Osteoblast (primary cell): Measurements from ENCODE around the gene KLC1. TPM values are rescaled to one million over a fixed set of nuclear protein-coding genes. Genes with fewer than 3 reads are reported as not detected.

Experiments
- DNase-seq: peaks from one replicate; pipeline ENCODE4 v3.0.0; 2011; ENCODE audit warnings: low spot score, mixed read lengths; ENCODE audit not compliant: insufficient read length; ENCODE audit errors: missing footprints
- H2AFZ ChIP-seq: 2 replicates; pipeline ENCODE4 v1.6.0; 2011; ENCODE audit warnings: mild to moderate bottlenecking, low read length
- H3K27ac ChIP-seq: 2 replicates; pipeline ENCODE4 v1.5.1; 2011; ENCODE audit warnings: mild to moderate bottlenecking, low read depth, low read length, moderate library complexity
- H3K27me3 ChIP-seq: 2 replicates; pipeline ENCODE4 v1.6.0; 2012; ENCODE audit warnings: mild to moderate bottlenecking, control low read depth, inconsistent platforms, low read length, moderate library complexity; ENCODE audit not compliant: insufficient read depth
- H3K36me3 ChIP-seq: 2 replicates; pipeline ENCODE4 v1.5.1; 2011; ENCODE audit warnings: mild to moderate bottlenecking, low read length, control low read depth, moderate library complexity; ENCODE audit not compliant: insufficient read depth
- H3K4me1 ChIP-seq: 2 replicates; pipeline ENCODE4 v1.5.1; 2011; ENCODE audit warnings: mild to moderate bottlenecking, low read length, control low read depth, moderate library complexity; ENCODE audit not compliant: insufficient read depth
- H3K4me2 ChIP-seq: 2 replicates; pipeline ENCODE4 v1.6.0; 2011; ENCODE audit warnings: mild to moderate bottlenecking, low read length; ENCODE audit not compliant: insufficient read depth
- H3K4me3 ChIP-seq: fragments of 200-600 bp; sonication (generic); 3 replicates; pipeline ENCODE4 v1.5.1; 2012; ENCODE audit warnings: mild to moderate bottlenecking, low read length, inconsistent platforms; ENCODE audit not compliant: insufficient read depth
- H3K79me2 ChIP-seq: 2 replicates; pipeline ENCODE4 v1.6.0; 2012; ENCODE audit warnings: mild to moderate bottlenecking, low read length, control low read depth, inconsistent platforms; ENCODE audit not compliant: insufficient read depth
- H3K9me3 ChIP-seq: 2 replicates; pipeline ENCODE4 v1.5.1; 2011; ENCODE audit warnings: low read depth, low read length, control low read depth
- H4K20me1 ChIP-seq: 2 replicates; pipeline ENCODE4 v1.6.0; 2012; ENCODE audit warnings: mild to moderate bottlenecking, low read length, control low read depth; ENCODE audit not compliant: insufficient read depth
- total RNA-seq: library from RNA; depleted of rRNA; stranded (reverse); fragments of >200 nt; gene quantifications from 2 replicates; pipeline ENCODE4 v1.2.3, GENCODE V29; 2012
- TF ChIP-seq, protein P1 (sequence below): IDR thresholded peaks from 2 replicates; pipeline ENCODE4 v1.5.1; 2011; ENCODE audit warnings: mild to moderate bottlenecking, low read depth, low read length, moderate library complexity; ENCODE audit errors: extremely low read depth

KLC1 gene
- total RNA-seq, 1 donor = 205 TPM

GRCh38 chr14:103625356-103626095, 3.5 kb upstream of the KLC1 start:
- H3K27ac ChIP-seq = no peak overlapping the region
- peak overlapping the region; percentile 72 for H2AFZ ChIP-seq
- no peaks in the 10 kb centered on the region for H3K9me3 ChIP-seq
- no peaks in the 10 kb centered on the region for H3K36me3 ChIP-seq
- H3K4me2 ChIP-seq = peak overlapping the region; percentile 52
- no peaks in the 10 kb centered on the region for H3K27me3 ChIP-seq
- peaks cover 31% of the 10 kb centered on the region for H3K4me1 ChIP-seq
- peaks cover 6% of the 10 kb centered on the region for H4K20me1 ChIP-seq
- peaks cover 19% of the 10 kb centered on the region for H3K79me2 ChIP-seq
- TF ChIP-seq, protein P1, sequence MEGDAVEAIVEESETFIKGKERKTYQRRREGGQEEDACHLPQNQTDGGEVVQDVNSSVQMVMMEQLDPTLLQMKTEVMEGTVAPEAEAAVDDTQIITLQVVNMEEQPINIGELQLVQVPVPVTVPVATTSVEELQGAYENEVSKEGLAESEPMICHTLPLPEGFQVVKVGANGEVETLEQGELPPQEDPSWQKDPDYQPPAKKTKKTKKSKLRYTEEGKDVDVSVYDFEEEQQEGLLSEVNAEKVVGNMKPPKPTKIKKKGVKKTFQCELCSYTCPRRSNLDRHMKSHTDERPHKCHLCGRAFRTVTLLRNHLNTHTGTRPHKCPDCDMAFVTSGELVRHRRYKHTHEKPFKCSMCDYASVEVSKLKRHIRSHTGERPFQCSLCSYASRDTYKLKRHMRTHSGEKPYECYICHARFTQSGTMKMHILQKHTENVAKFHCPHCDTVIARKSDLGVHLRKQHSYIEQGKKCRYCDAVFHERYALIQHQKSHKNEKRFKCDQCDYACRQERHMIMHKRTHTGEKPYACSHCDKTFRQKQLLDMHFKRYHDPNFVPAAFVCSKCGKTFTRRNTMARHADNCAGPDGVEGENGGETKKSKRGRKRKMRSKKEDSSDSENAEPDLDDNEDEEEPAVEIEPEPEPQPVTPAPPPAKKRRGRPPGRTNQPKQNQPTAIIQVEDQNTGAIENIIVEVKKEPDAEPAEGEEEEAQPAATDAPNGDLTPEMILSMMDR = no peak
- no peak for DNase-seq
- H3K4me3 ChIP-seq = no peak overlapping the region

DNA sequence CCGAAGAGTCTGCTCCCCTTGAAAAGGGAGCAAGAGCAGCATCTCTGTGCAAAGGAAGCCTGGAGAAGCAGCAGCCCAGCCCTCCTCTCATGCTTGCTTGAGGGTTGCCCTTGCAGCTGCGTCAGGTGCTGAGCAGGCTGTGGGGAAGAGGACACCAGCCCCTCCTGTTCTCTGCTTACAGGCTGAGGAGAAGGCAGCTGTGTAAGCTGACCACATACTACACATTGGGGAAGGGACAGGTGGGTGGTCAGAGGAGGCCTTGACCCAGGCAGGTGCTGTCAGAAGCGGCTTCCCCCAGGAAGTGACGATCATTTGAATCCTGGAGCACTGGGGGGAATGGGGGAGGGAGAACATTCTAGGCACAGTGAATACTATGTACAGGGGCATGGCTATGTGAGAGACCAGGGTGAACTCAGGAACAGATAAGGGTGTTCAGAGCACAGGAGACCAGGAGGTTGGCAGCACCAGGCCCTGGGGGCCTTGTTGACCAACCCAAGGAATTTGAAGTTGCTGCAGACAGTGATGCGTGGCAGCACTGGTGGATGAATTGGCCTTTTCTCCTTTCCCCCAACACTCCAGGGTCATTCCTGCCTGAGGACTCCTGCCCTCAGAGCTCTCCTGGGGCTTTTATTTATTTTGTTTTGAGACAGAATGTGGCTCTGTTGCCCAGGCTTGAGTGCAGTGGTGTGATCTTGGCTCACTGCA, 2.7 kb upstream of the KLC1 start:
- H3K4me1 ChIP-seq = peaks cover 35% of the 10 kb centered on the region
- H3K79me2 ChIP-seq = peaks cover 27% of the 10 kb centered on the region
- no peak overlapping the region for H3K4me2 ChIP-seq
- H3K36me3 ChIP-seq = peaks cover under 1% of the 10 kb centered on the region
- no peak overlapping the region for H3K27ac ChIP-seq
- DNase-seq = no peak
- H2AFZ ChIP-seq = no peak overlapping the region
- peaks cover 13% of the 10 kb centered on the region for H4K20me1 ChIP-seq
- H3K27me3 ChIP-seq = no peaks in the 10 kb centered on the region
- no peaks in the 10 kb centered on the region for H3K9me3 ChIP-seq
- TF ChIP-seq, protein P1 = no peak
- H3K4me3 ChIP-seq = no peak overlapping the region

DNA sequence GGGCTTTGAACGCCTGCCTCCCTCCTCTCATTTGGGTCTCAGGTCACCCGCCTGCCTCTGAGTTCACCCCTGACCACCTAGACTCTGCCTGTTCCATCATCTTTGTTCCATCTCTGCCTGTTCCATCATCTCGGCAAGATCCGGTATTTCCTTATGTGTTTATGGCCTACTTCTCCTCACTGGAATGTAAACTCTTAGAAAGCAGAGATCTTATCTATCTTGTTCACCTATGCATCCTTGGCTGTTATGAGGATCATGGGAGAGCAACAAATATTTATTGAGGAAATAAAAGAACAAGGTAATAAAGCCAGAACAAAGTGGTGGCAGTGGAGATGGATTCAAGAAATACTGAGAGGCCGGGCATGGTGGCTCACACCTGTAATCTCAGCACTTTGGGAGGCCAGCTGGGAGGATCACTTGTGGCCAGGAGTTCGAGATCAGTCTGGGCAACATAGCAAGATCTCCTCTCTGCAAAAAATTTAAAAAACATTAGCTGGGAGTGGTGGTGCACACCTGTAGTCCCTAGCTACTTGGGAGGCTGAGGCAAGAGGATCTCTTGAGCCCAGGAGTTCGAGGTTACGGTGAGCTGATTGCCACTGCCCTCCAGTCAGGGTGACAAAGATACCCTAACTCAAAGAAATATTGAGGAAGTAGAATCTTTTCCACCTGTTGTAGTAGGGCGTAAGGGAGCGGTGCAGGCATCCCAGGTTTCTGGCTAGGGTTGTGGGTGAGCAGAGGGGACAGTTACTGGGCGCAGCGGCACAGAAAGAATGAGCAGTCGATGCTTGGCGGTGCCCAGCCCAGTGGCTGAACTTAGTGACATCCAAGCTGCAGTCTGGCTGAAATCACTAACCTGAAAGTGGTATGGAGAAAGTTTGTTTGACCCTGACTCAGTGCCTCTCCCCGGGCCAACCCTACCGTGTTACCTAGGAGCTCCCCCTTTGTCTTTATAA, 1.7 kb upstream of the KLC1 start:
- no peaks in the 10 kb centered on the region for H3K9me3 ChIP-seq
- H3K36me3 ChIP-seq = peaks cover 9% of the 10 kb centered on the region
- peaks cover 24% of the 10 kb centered on the region for H4K20me1 ChIP-seq
- H3K4me2 ChIP-seq = peak overlapping the region; percentile 86
- no peaks in the 10 kb centered on the region for H3K27me3 ChIP-seq
- H3K4me1 ChIP-seq = peaks cover 35% of the 10 kb centered on the region
- peak overlapping the region; percentile 32 for H2AFZ ChIP-seq
- H3K79me2 ChIP-seq = peaks cover 37% of the 10 kb centered on the region
- TF ChIP-seq, protein P1 = no peak
- peak overlapping the region; percentile 93 for H3K27ac ChIP-seq
- DNase-seq = no peak
- H3K4me3 ChIP-seq = no peak overlapping the region
